ENCODE results near the gene NKX2-8.

GRCh38 chr14:36617824-36618223 is 35.4 kb upstream of the NKX2-8 start:
- TF ChIP-seq SUZ12 (IDR thresholded peaks at IDR 0.05): no peak
- no peak for TF ChIP-seq SP1 (IDR thresholded peaks at IDR 0.05)
- TF ChIP-seq CTBP1 (IDR thresholded peaks at IDR 0.05; ENCODE audit: borderline replicate concordance): no peak

Data from HEK293T (cell line).